ENCODE results near the gene RASAL2. TPM values are rescaled to one million over a fixed set of nuclear protein-coding genes. Genes with fewer than 3 reads are reported as not detected.

RASAL2 gene
- polyA plus RNA-seq, 1 experiment, result 27.7 TPM

DNA sequence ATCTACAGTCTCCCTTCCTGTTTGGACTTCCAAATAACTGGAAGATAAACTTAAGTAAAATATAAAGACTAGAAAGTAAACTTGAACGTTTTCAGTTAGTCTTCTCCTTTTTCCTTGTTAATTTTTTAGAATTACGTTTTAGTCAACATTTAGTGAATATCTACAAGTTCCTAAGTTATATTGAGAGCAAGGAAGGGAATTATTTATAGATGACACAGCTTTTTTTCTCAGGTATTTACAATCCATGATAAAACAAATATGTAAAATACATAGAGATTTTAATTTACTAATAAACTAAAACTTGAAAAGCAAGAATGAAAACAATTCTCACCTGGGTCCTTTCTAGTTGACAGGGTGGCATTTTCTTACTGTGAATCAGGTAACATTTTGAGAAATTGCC is 313.3 kb downstream of the RASAL2 start:
- CTCF ChIA-PET, result no interaction called here
- Histone ChIP-seq H3K27me3 (ENCODE audit: control insufficient read depth, insufficient read depth, low read length) (no peaks in the 10 kb centered on the region), H3K4me3 (ENCODE audit: low read depth, low read length) (no peak overlapping the region), H3K36me3 (ENCODE audit: control insufficient read depth, insufficient read depth, low read length) (no peaks in the 10 kb centered on the region)
- TF ChIP-seq, protein P1, sequence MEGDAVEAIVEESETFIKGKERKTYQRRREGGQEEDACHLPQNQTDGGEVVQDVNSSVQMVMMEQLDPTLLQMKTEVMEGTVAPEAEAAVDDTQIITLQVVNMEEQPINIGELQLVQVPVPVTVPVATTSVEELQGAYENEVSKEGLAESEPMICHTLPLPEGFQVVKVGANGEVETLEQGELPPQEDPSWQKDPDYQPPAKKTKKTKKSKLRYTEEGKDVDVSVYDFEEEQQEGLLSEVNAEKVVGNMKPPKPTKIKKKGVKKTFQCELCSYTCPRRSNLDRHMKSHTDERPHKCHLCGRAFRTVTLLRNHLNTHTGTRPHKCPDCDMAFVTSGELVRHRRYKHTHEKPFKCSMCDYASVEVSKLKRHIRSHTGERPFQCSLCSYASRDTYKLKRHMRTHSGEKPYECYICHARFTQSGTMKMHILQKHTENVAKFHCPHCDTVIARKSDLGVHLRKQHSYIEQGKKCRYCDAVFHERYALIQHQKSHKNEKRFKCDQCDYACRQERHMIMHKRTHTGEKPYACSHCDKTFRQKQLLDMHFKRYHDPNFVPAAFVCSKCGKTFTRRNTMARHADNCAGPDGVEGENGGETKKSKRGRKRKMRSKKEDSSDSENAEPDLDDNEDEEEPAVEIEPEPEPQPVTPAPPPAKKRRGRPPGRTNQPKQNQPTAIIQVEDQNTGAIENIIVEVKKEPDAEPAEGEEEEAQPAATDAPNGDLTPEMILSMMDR (IDR thresholded peaks at IDR 0.05; ENCODE audit: insufficient read depth, low read depth, low read length), result no peak
- POLR2A ChIA-PET, result no interaction called here
- no peak for DNase-seq (ENCODE audit: low read depth)

DNA sequence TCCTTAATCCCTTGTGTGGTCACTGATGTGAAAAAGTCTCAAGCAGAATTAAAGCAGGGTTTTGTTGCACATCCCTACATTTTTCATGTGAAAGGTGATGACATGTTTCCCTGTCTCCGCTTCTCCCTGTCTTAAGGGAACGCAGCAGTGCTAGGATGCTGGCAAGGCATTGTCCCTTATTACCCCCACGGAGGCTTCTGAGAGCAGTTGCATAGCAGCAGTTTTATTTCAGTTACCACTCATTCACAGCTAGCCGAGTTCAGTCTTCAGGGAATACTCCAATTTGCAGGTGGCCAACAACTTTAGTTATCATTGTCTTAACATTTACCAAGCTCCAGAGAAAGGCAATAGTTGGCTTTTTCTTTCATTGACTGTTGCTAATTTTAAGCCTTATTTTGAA is 313.8 kb downstream of the RASAL2 start:
- TF ChIP-seq, protein P1 (IDR thresholded peaks at IDR 0.05; ENCODE audit: insufficient read depth, low read depth, low read length), result no peak

DNA sequence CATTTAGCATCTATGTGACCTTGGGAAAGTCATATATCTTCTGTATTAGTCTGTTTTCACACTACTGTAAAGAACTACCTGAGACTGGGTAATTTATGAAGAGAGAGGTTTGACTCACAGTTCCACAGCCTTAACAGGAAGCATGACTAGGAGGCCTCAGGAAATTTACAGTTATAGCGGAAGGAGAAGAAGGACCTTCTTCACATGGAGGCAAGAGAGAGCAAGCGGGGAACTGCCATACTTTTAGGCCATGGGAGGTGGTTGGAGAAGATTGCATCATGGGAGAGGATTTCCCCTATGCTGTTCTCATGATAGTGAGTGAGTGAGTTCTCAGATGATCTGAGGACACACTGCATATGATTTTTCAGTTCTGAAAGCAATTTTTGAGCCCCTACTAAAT is 315.0 kb downstream of the RASAL2 start:
- Histone ChIP-seq H3K27me3 (ENCODE audit: control insufficient read depth, insufficient read depth, low read length) (no peaks in the 10 kb centered on the region), H3K4me3 (ENCODE audit: low read depth, low read length) (no peak overlapping the region), H3K36me3 (ENCODE audit: control insufficient read depth, insufficient read depth, low read length) (no peaks in the 10 kb centered on the region)
- ChIA-PET POLR2A (no interaction called here), CTCF (interaction anchor here (1.3 kb wide), 1 partner anchor 60 kb away, joined by 3 read pairs; no protein-coding TSS in a partner anchor)
- no peak for DNase-seq (ENCODE audit: low read depth)
- TF ChIP-seq, protein P1 (IDR thresholded peaks at IDR 0.05; ENCODE audit: insufficient read depth, low read depth, low read length), result no peak

More for the DNA sequence above, 313.8 kb downstream of the RASAL2 start:
- CTCF ChIA-PET, result no interaction called here
- POLR2A ChIA-PET, result no interaction called here
- no peaks in the 10 kb centered on the region for H3K36me3 ChIP-seq (ENCODE audit: control insufficient read depth, insufficient read depth, low read length)
- H3K27me3 ChIP-seq (ENCODE audit: control insufficient read depth, insufficient read depth, low read length), result no peaks in the 10 kb centered on the region
- no peak overlapping the region for H3K4me3 ChIP-seq (ENCODE audit: low read depth, low read length)
- no peak for DNase-seq (ENCODE audit: low read depth)

DNA sequence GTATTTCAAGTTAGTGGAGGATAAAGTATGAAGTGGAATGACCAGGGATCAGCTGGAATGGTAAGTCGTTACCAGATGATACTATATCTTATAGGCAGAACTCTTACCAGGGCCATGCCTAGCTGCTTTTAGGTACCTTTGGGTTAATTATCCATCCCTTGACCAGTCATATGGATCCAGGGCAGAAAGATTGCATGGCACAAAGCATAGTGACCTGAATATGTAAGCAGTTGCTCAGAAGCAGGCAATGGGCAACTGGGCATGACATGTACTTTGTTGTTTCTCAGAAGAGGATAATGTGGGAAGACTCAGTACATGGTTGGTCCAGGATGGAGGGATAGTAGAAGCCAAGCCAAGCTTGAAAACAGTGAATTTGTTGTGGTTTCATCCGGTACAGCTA is 315.6 kb downstream of the RASAL2 start:
- ChIA-PET POLR2A (no interaction called here), CTCF (interaction anchor here (0.7 to 1.3 kb wide), 2 partner anchors 35 to 59 kb away, joined by 3 to 4 read pairs; no protein-coding TSS in a partner anchor)
- Histone ChIP-seq H3K27me3 (ENCODE audit: control insufficient read depth, insufficient read depth, low read length) (no peaks in the 10 kb centered on the region), H3K4me3 (ENCODE audit: low read depth, low read length) (no peak overlapping the region), H3K36me3 (ENCODE audit: control insufficient read depth, insufficient read depth, low read length) (no peaks in the 10 kb centered on the region)
- TF ChIP-seq, protein P1 (IDR thresholded peaks at IDR 0.05; ENCODE audit: insufficient read depth, low read depth, low read length), result no peak
- no peak for DNase-seq (ENCODE audit: low read depth)

DNA sequence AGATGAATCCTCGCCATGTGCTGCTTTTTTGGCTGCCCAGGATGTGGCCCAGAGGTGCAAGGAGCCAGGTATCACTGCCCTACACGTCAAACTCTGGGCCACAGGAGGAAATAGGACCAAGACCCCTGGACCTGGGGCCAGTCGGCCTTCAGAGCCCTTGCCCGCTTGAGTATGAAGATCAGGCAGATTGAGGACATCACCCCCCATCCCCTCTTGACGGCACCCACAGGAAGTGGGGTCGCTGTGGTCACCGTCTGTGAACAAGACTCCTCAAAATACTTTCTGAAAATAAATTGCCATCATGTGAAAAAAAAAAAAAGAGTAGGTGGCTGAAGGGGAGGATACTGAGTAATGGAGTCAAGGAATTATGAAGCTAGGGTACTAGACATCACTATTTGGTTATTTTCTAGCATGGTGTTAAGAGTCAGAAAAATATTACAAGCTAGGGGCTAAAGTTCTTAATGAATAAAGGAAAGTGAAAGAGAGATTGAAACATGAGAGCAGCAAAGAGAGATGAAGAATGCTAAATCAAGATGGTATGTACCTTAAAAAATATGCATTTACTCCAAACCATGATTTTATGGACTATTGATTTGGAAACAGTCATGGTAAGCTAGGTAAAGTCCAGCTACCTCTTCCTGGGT is 318.0 kb downstream of the RASAL2 start:
- ChIA-PET CTCF (interaction anchor here (0.7 kb wide), 1 partner anchor 8 kb away, joined by 3 read pairs; no protein-coding TSS in a partner anchor), POLR2A (no interaction called here)
- TF ChIP-seq, protein P1 (IDR thresholded peaks at IDR 0.05; ENCODE audit: insufficient read depth, low read depth, low read length), result no peak
- Histone ChIP-seq H3K27me3 (ENCODE audit: control insufficient read depth, insufficient read depth, low read length) (no peaks in the 10 kb centered on the region), H3K36me3 (ENCODE audit: control insufficient read depth, insufficient read depth, low read length) (no peaks in the 10 kb centered on the region), H3K4me3 (ENCODE audit: low read depth, low read length) (no peak overlapping the region)
- DNase-seq (ENCODE audit: low read depth), result no peak
